Trophoblast cell (in vitro differentiated cells and primary cell): ENCODE measurements around the gene SPTB.

Experiments used
- DNase-seq, 2 donors: peaks; one replicate each; pipeline ENCODE4 v3.0.0-alpha.2; 2016
- H2AFZ ChIP-seq: 2 replicates; pipeline ENCODE4 v1.6.1; 2013; ENCODE audit warnings: low read length, moderate library complexity, mild to moderate bottlenecking; ENCODE audit not compliant: insufficient read depth, poor library complexity
- H2AK5ac ChIP-seq: 2 replicates; pipeline ENCODE4 v1.6.1; 2013; ENCODE audit warnings: mild to moderate bottlenecking, low read length
- H2BK120ac ChIP-seq: 2 replicates; pipeline ENCODE4 v1.6.1; 2013; ENCODE audit warnings: low read length, mild to moderate bottlenecking, moderate library complexity; ENCODE audit not compliant: insufficient read depth, poor library complexity
- H2BK12ac ChIP-seq: 2 replicates; pipeline ENCODE4 v1.6.1; 2013; ENCODE audit warnings: mild to moderate bottlenecking, low read length, moderate library complexity
- H2BK5ac ChIP-seq: 2 replicates; pipeline ENCODE4 v1.6.1; 2013; ENCODE audit warnings: low read length, low read depth, moderate library complexity, mild to moderate bottlenecking; ENCODE audit not compliant: poor library complexity
- H3K14ac ChIP-seq: 2 replicates; pipeline ENCODE4 v1.6.1; 2013; ENCODE audit warnings: mild to moderate bottlenecking, low read length
- H3K18ac ChIP-seq: 2 replicates; pipeline ENCODE4 v1.6.1; 2013; ENCODE audit warnings: mild to moderate bottlenecking, low read length
- H3K23ac ChIP-seq: 2 replicates; pipeline ENCODE4 v1.6.1; 2013; ENCODE audit warnings: low read length
- H3K27ac ChIP-seq: 2 replicates; pipeline ENCODE4 v1.5.1; 2013; ENCODE audit warnings: low read depth, mild to moderate bottlenecking, inconsistent platforms, low read length, moderate library complexity
- H3K27me3 ChIP-seq: 2 replicates; pipeline ENCODE4 v1.6.1; 2013; ENCODE audit warnings: inconsistent platforms, mild to moderate bottlenecking, low read length, moderate library complexity; ENCODE audit not compliant: insufficient read depth
- H3K36me3 ChIP-seq, 2 experiments: 1 replicate in 1 of 2; 2 replicates in 1 of 2; pipeline ENCODE4 v1.6.1; 2013; ENCODE audit warnings: low read length in 2 of 2, mild to moderate bottlenecking in 2 of 2, moderate library complexity in 1 of 2; ENCODE audit not compliant: insufficient read depth in 2 of 2, control insufficient read depth in 1 of 2
- H3K4ac ChIP-seq: 2 replicates; pipeline ENCODE4 v1.6.1; 2013; ENCODE audit warnings: low read depth, mild to moderate bottlenecking, low read length, moderate library complexity
- H3K4me1 ChIP-seq, 2 experiments: 1 replicate in 1 of 2; 2 replicates in 1 of 2; pipeline ENCODE4 v1.6.1; 2013; ENCODE audit warnings: low read length in 2 of 2, mild to moderate bottlenecking in 2 of 2, moderate library complexity in 1 of 2; ENCODE audit not compliant: insufficient read depth in 2 of 2, control insufficient read depth in 1 of 2
- H3K4me2 ChIP-seq: 2 replicates; pipeline ENCODE4 v1.6.1; 2013; ENCODE audit warnings: inconsistent platforms, mild to moderate bottlenecking, low read length, moderate library complexity
- H3K4me3 ChIP-seq: 2 replicates; pipeline ENCODE4 v1.5.1; 2013; ENCODE audit warnings: mild to moderate bottlenecking, low read depth, low read length, inconsistent platforms
- H3K79me1 ChIP-seq: one replicate; pipeline ENCODE4 v1.6.1; 2013; ENCODE audit warnings: low read length
- H3K79me2 ChIP-seq: 2 replicates; pipeline ENCODE4 v1.6.1; 2013; ENCODE audit warnings: low read length, mild to moderate bottlenecking; ENCODE audit not compliant: control insufficient read depth, insufficient read depth, poor library complexity
- H3K9ac ChIP-seq: 2 replicates; pipeline ENCODE4 v1.6.1; 2013; ENCODE audit warnings: mild to moderate bottlenecking, low read length
- H3K9me3 ChIP-seq: 2 replicates; pipeline ENCODE4 v1.6.1; 2013; ENCODE audit warnings: low read depth, mild to moderate bottlenecking, control low read depth, inconsistent platforms, low read length; ENCODE audit not compliant: insufficient read depth
- H4K12ac ChIP-seq: 2 replicates; pipeline ENCODE4 v1.6.1; 2013; ENCODE audit warnings: low read depth, mild to moderate bottlenecking, low read length, moderate library complexity
- H4K8ac ChIP-seq: 2 replicates; pipeline ENCODE4 v1.6.1; 2013; ENCODE audit warnings: low read depth, mild to moderate bottlenecking, low read length, moderate library complexity
- H4K91ac ChIP-seq: one replicate; pipeline ENCODE4 v1.6.1; 2013; ENCODE audit warnings: low read depth, mild to moderate bottlenecking, low read length, moderate library complexity
- WGBS: extraction: QIAGEN DNeasy Blood & Tissue Kit; methylation state at CpG from one replicate; pipeline ENCODE4 v1.1.7; 2013; ENCODE audit warnings: missing lambda C conversion rate; ENCODE audit not compliant: insufficient read length, insufficient coverage; ENCODE audit errors: extremely low coverage; 5-methylcytosine and 5-hydroxymethylcytosine counted together

SPTB gene

GRCh38 chr14:64826845-64827244, 52.9 kb downstream of the SPTB start:
- Histone ChIP-seq H2AFZ (no peak overlapping the region), H2BK12ac (no peak overlapping the region), H3K14ac (no peak overlapping the region), H3K18ac (no peak overlapping the region), H3K79me1 (no peaks in the 10 kb centered on the region), H4K12ac (no peak overlapping the region), H3K4ac (no peak overlapping the region), H4K8ac (no peak overlapping the region), H3K4me3 (no peak overlapping the region), H3K9ac (no peak overlapping the region), H3K79me2 (no peaks in the 10 kb centered on the region), H2AK5ac (no peak overlapping the region), H3K4me2 (no peak overlapping the region), H3K9me3 (no peaks in the 10 kb centered on the region), H4K91ac (no peak overlapping the region), H2BK5ac (no peak overlapping the region), H3K27me3 (no peaks in the 10 kb centered on the region), H3K4me1 (no peaks in the 10 kb centered on the region), H3K27ac (no peak overlapping the region), H2BK120ac (no peak overlapping the region), H3K23ac (no peak overlapping the region), H3K36me3 (no peaks in the 10 kb centered on the region)
- no peak for DNase-seq
- no CpG with 5 or more reads among the region's 6 CpGs for WGBS

GRCh38 chr14:64826333-64826732, 53.4 kb downstream of the SPTB start:
- Histone ChIP-seq H3K9ac (no peak overlapping the region), H4K91ac (no peak overlapping the region), H2BK5ac (no peak overlapping the region), H3K36me3 (no peaks in the 10 kb centered on the region), H3K79me2 (no peaks in the 10 kb centered on the region), H3K27me3 (no peaks in the 10 kb centered on the region), H3K18ac (no peak overlapping the region), H3K27ac (no peak overlapping the region), H3K4me2 (no peak overlapping the region), H3K23ac (no peak overlapping the region), H2AFZ (no peak overlapping the region), H4K12ac (no peak overlapping the region), H2AK5ac (no peak overlapping the region), H3K4me1 (no peaks in the 10 kb centered on the region), H3K9me3 (no peaks in the 10 kb centered on the region), H3K14ac (no peak overlapping the region), H3K79me1 (no peaks in the 10 kb centered on the region), H2BK120ac (no peak overlapping the region), H3K4me3 (no peak overlapping the region), H3K4ac (no peak overlapping the region), H2BK12ac (no peak overlapping the region), H4K8ac (no peak overlapping the region)
- no peak for DNase-seq
- WGBS: no CpG with 5 or more reads among the region's 4 CpGs

GRCh38 chr14:64825509-64825908, 54.2 kb downstream of the SPTB start:
- Histone ChIP-seq H3K27me3 (no peaks in the 10 kb centered on the region), H4K8ac (no peak overlapping the region), H2BK5ac (no peak overlapping the region), H2AFZ (no peak overlapping the region), H3K36me3 (no peaks in the 10 kb centered on the region), H2AK5ac (no peak overlapping the region), H3K14ac (no peak overlapping the region), H4K12ac (no peak overlapping the region), H3K9me3 (no peaks in the 10 kb centered on the region), H3K4ac (no peak overlapping the region), H3K4me3 (no peak overlapping the region), H3K79me2 (no peaks in the 10 kb centered on the region), H4K91ac (no peak overlapping the region), H3K18ac (no peak overlapping the region), H3K27ac (no peak overlapping the region), H2BK12ac (no peak overlapping the region), H3K4me2 (no peak overlapping the region), H3K4me1 (no peaks in the 10 kb centered on the region), H3K9ac (no peak overlapping the region), H3K23ac (no peak overlapping the region), H3K79me1 (no peaks in the 10 kb centered on the region), H2BK120ac (no peak overlapping the region)
- no peak for DNase-seq
- WGBS: no CpG with 5 or more reads among the region's 10 CpGs

- no peak overlapping the region for H3K4me3 ChIP-seq
- H2AFZ ChIP-seq: no peak overlapping the region
- H3K14ac ChIP-seq: no peak overlapping the region
- DNase-seq: no peak
- H3K4me1 ChIP-seq: no peaks in the 10 kb centered on the region
- H2BK5ac ChIP-seq: no peak overlapping the region
- H3K4ac ChIP-seq: no peak overlapping the region
- H3K27ac ChIP-seq: no peak overlapping the region
- H2BK12ac ChIP-seq: no peak overlapping the region
- H4K91ac ChIP-seq: no peak overlapping the region
- no peak overlapping the region for H4K8ac ChIP-seq
- H2AK5ac ChIP-seq: no peak overlapping the region
- no peak overlapping the region for H3K4me2 ChIP-seq
- H3K27me3 ChIP-seq: no peaks in the 10 kb centered on the region
- H3K36me3 ChIP-seq: no peaks in the 10 kb centered on the region
- no peak overlapping the region for H2BK120ac ChIP-seq
- H3K18ac ChIP-seq: no peak overlapping the region
- H4K12ac ChIP-seq: no peak overlapping the region
- no peak overlapping the region for H3K23ac ChIP-seq
- H3K79me2 ChIP-seq: no peaks in the 10 kb centered on the region
- no peaks in the 10 kb centered on the region for H3K79me1 ChIP-seq
- H3K9me3 ChIP-seq: no peaks in the 10 kb centered on the region
- H3K9ac ChIP-seq: no peak overlapping the region
- no CpG with 5 or more reads among the region's 4 CpGs for WGBS
Measured at GRCh38 chr14:64825006-64825405, 54.7 kb downstream of the SPTB start.
